ENCODE data around the gene LIPG. TPM values are rescaled to one million over a fixed set of nuclear protein-coding genes. Genes with fewer than 3 reads are reported as not detected.

The LIPG gene
- total RNA-seq, 1 donor from 2014 or later = not detected

DNA sequence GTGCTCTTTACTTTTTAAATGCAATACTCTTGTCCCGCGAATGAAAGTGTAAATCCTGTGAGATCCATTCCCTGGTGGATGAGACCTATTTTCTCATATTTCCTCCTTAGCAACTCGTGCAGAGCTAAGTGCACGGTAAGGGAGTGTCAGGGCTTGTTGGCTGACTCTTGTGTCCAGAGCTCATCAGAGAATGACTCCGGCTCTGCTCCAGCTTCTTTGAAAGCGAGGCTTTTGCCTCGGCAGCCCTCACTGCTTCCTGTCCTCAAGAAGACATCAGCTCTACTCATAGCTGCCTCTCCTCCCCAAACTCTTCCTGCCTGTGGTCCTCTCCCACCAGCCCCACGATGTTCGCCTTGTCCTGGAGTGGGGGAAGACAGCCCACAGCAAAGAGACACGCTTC is 70.7 kb downstream of the LIPG start:
- TF ChIP-seq, protein P1, sequence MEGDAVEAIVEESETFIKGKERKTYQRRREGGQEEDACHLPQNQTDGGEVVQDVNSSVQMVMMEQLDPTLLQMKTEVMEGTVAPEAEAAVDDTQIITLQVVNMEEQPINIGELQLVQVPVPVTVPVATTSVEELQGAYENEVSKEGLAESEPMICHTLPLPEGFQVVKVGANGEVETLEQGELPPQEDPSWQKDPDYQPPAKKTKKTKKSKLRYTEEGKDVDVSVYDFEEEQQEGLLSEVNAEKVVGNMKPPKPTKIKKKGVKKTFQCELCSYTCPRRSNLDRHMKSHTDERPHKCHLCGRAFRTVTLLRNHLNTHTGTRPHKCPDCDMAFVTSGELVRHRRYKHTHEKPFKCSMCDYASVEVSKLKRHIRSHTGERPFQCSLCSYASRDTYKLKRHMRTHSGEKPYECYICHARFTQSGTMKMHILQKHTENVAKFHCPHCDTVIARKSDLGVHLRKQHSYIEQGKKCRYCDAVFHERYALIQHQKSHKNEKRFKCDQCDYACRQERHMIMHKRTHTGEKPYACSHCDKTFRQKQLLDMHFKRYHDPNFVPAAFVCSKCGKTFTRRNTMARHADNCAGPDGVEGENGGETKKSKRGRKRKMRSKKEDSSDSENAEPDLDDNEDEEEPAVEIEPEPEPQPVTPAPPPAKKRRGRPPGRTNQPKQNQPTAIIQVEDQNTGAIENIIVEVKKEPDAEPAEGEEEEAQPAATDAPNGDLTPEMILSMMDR (IDR thresholded peaks at IDR 0.05; ENCODE audit: borderline replicate concordance) = no peak
- DNase-seq = no peak
- Histone ChIP-seq H3K4me1 (no peaks in the 10 kb centered on the region), H3K27ac (replicated peaks) (no peak overlapping the region), H3K36me3 (no peaks in the 10 kb centered on the region), H3K9me3 (replicated peaks) (no peaks in the 10 kb centered on the region), H3K4me3 (no peak overlapping the region), H3K27me3 (ENCODE audit: low read depth) (peaks cover 28% of the 10 kb centered on the region)
- intact Hi-C loops (cut with micrococcal nuclease) = no loop called here

DNA sequence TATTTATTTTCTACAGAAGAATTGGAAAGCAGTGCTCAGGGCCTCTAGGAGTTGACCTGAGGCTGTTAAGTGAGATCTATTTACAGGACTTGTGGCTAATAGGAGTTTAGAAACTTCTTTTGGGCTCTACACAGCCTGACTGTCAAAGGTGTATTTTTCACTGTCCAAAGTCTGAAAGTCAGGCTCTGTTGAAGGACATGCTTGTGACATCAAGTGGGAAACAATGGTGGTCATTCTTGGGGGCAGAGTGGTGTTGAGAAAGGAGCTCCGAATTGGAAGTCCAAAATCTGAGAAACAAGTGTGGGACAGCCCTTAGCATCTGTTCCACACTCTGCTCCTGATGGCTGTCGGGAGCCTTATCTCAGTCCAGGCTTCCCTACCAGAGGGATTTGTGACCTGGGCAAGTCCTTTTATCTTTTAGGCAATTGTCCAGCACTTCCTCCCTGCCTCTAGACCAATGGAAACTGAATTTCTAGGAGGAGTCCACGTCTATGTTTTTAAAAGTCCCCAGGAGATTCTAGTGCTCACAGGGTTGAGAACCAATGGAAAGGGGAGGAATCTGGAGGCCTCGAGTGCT is 76.4 kb downstream of the LIPG start:
- Histone ChIP-seq H3K9me3 (replicated peaks) (no peaks in the 10 kb centered on the region), H3K4me3 (no peak overlapping the region), H3K27me3 (ENCODE audit: low read depth) (peaks cover 32% of the 10 kb centered on the region), H3K4me1 (no peaks in the 10 kb centered on the region), H3K27ac (replicated peaks) (no peak overlapping the region), H3K36me3 (no peaks in the 10 kb centered on the region)
- intact Hi-C loops (cut with micrococcal nuclease) = no loop called here
- TF ChIP-seq, protein P1 (IDR thresholded peaks at IDR 0.05; ENCODE audit: borderline replicate concordance) = no peak
- DNase-seq = no peak

DNA sequence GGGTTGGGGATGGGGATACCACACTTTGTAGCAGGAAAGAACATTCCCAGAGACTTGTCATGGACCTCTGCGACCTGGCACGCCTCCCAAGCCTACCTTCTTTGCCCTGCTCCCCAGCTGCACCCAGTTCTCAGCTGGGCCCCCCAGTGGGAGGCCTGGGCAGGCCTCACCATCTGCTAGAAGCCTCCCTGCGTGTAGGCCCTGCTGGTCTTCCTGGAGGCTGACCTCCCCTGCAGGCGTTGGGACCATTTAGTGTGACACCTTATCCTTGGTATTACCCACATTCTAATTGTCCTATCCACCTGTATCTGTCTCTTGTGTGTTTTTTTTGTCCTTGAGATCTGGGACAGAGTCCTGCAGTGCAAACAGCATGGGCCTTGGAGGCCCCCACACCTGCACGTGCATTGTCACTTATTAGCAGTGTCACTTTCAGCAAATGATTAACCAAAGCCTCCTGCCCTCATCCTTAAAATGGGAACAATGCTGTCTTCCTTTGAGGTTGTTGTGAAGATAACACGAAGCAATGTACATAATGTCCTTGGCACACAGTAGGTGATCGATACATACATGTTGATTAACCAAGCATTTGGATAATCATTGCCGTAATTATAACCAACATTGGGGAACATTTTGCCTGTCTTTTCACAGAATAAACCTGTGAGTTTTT is 77.2 kb downstream of the LIPG start:
- intact Hi-C loops (cut with micrococcal nuclease) = no loop called here
- H3K36me3 ChIP-seq = no peaks in the 10 kb centered on the region
- TF ChIP-seq, protein P1 (IDR thresholded peaks at IDR 0.05; ENCODE audit: borderline replicate concordance) = no peak
- no peaks in the 10 kb centered on the region for H3K4me1 ChIP-seq
- DNase-seq = no peak
- H3K27me3 ChIP-seq (ENCODE audit: low read depth) = peaks cover 37% of the 10 kb centered on the region
- H3K9me3 ChIP-seq (replicated peaks) = no peaks in the 10 kb centered on the region
- no peak overlapping the region for H3K27ac ChIP-seq (replicated peaks)
- no peak overlapping the region for H3K4me3 ChIP-seq

DNA sequence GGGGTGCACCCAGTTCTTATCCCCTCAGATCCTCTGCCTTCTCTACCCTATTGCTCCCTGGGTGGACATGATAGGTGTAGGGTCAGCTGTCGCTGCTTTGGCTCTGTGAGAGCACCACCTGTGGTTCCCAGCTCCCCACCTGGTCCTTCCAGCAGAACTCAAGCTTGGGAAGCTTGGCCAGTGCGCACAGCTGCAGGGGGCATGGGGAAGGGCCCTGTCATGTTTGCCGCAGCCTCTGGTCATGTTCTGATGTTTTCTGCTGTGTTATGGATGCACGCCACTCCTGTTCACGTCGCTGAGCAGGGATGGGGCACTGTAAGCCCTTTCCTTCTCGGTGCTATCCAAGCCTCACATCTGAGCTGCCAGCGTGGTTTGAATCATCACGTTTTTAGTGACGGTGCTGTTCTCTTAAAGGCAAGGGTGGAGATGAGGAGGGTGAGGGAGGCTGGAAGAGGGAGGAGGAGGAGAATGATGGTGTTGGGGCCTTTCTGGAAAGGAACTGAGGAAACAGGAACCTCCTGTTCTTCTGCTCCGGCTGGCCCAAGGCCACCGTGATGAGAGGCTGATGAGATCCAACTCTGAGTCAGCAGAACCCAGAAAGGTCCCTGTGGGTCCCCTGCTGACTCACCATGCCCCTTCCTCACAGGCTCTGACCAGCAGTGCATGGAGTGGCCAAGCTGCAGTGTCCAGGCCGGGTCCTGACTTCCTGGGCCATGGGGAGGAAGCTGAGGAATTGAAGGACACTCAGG is 78.0 kb downstream of the LIPG start:
- TF ChIP-seq, protein P1 (IDR thresholded peaks at IDR 0.05; ENCODE audit: borderline replicate concordance) = no peak
- DNase-seq = no peak
- no peaks in the 10 kb centered on the region for H3K9me3 ChIP-seq (replicated peaks)
- H3K4me1 ChIP-seq = no peaks in the 10 kb centered on the region
- no peaks in the 10 kb centered on the region for H3K36me3 ChIP-seq
- H3K27me3 ChIP-seq (ENCODE audit: low read depth) = peaks cover 45% of the 10 kb centered on the region
- no peak overlapping the region for H3K27ac ChIP-seq (replicated peaks)
- H3K4me3 ChIP-seq = no peak overlapping the region
- intact Hi-C loops (cut with micrococcal nuclease) = no loop called here

DNA sequence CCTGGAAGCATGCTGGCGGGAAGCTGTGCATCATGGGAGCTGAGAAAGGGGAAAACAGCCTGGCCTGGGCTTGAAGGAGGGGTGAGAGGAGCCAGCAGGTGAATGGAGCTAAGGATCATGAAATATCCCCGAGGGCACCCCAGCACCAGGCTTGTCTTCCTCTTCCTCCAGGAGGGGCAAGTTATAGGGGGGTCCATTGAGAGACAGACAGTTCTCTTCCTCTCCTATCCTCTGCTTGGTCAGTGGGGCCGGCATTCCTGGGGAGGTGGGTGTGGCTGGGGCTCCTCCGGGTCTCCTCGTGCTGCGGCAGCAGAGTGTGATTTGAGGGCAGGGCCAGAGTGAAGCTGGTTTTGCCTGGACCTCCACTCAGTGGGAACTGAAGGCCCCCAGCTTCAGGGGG is 78.9 kb downstream of the LIPG start:
- intact Hi-C loops (cut with micrococcal nuclease) = no loop called here
- no peaks in the 10 kb centered on the region for H3K4me1 ChIP-seq
- no peak for DNase-seq

More for the DNA sequence above, 78.9 kb downstream of the LIPG start:
- Histone ChIP-seq H3K9me3 (replicated peaks) (no peaks in the 10 kb centered on the region), H3K27me3 (ENCODE audit: low read depth) (peaks cover 42% of the 10 kb centered on the region), H3K36me3 (no peaks in the 10 kb centered on the region), H3K4me3 (no peak overlapping the region), H3K27ac (replicated peaks) (no peak overlapping the region)
- TF ChIP-seq, protein P1 (IDR thresholded peaks at IDR 0.05; ENCODE audit: borderline replicate concordance) = no peak
